H1 (cell line): ENCODE measurements around the gene PACSIN1.

Experiments used
- EP300 ChIP-seq, 2 experiments: IDR thresholded peaks; 1 replicate in 1 of 2; 2 replicates in 1 of 2; pipeline ENCODE4 v1.6.1; 2011 to 2012; ENCODE audit warnings: low read depth in 2 of 2, low read length in 2 of 2, mild to moderate bottlenecking in 2 of 2, borderline replicate concordance in 1 of 2, inconsistent platforms in 1 of 2, moderate library complexity in 1 of 2
- GABPA ChIP-seq: IDR thresholded peaks from 2 replicates; pipeline ENCODE4 v1.6.1; 2011; ENCODE audit warnings: mild to moderate bottlenecking, low read length, moderate library complexity, borderline replicate concordance; ENCODE audit not compliant: insufficient read depth
- HDAC2 ChIP-seq, 2 experiments: fragments of 300-600 bp in 1 of 2; sonication (generic) in 1 of 2; IDR thresholded peaks; 2 replicates each; pipeline ENCODE4 v1.6.1; 2011 to 2012; ENCODE audit warnings: low read depth in 2 of 2, low read length in 2 of 2, mild to moderate bottlenecking in 2 of 2, moderate library complexity in 2 of 2, borderline replicate concordance in 1 of 2, inconsistent platforms in 1 of 2
- POLR2AphosphoS5 ChIP-seq: IDR thresholded peaks from 2 replicates; pipeline ENCODE4 v1.6.1; 2011; ENCODE audit warnings: low read depth, low read length
- SP1 ChIP-seq: IDR thresholded peaks from 2 replicates; pipeline ENCODE4 v1.6.1; 2011; ENCODE audit warnings: low read depth, low read length
- TAF1 ChIP-seq: IDR thresholded peaks from 2 replicates; pipeline ENCODE4 v1.6.1; 2011; ENCODE audit warnings: mild to moderate bottlenecking, low read depth, low read length
- TCF12 ChIP-seq: IDR thresholded peaks from 2 replicates; pipeline ENCODE4 v1.6.1; 2011; ENCODE audit warnings: low read depth, mild to moderate bottlenecking, low read length
- TEAD4 ChIP-seq: IDR thresholded peaks from 2 replicates; pipeline ENCODE4 v1.6.1; 2012; ENCODE audit warnings: low read depth, low read length, inconsistent platforms, mixed read lengths
- YY1 ChIP-seq: IDR thresholded peaks from 2 replicates; pipeline ENCODE4 v1.6.1; 2011; ENCODE audit warnings: low read depth, mild to moderate bottlenecking, low read length
- ZNF274 ChIP-seq: IDR thresholded peaks from 2 replicates; pipeline ENCODE4 v1.7.0; 2012; ENCODE audit warnings: low read length, borderline replicate concordance; ENCODE audit errors: extremely low read depth
- TF ChIP-seq, protein P1 (sequence below), 3 experiments: IDR thresholded peaks; 1 replicate in 2 of 3; 2 replicates in 1 of 3; pipeline versions ENCODE4 v1.5.1 to v1.6.1; 2011; ENCODE audit warnings: low read length in 3 of 3, mild to moderate bottlenecking in 3 of 3, inconsistent platforms in 2 of 3, low read depth in 1 of 3, moderate library complexity in 1 of 3; ENCODE audit not compliant: insufficient read depth in 1 of 3; ENCODE audit errors: control extremely low read depth in 1 of 3

DNA sequence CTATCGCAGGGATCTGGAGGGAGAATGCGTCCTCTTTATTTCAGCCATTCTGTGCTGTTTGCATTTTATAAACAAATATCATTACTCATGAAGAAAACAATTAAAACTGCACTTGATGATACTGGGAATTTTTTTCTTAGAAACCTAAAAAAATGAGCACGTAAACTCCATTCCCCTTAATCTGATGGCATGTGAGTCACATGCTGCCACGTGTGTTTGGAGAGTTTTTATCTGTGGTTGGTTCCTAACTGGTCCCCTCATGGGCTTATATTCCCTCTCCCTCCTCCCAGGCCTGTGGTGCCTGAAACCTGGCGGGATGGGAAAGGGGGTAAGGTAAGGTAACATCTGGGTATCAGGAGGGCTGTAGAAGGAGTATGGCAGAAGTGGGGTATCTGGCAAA lies 6.5 kb downstream of the PACSIN1 start:
- TF ChIP-seq TEAD4 = no peak
- TF ChIP-seq, protein P1, sequence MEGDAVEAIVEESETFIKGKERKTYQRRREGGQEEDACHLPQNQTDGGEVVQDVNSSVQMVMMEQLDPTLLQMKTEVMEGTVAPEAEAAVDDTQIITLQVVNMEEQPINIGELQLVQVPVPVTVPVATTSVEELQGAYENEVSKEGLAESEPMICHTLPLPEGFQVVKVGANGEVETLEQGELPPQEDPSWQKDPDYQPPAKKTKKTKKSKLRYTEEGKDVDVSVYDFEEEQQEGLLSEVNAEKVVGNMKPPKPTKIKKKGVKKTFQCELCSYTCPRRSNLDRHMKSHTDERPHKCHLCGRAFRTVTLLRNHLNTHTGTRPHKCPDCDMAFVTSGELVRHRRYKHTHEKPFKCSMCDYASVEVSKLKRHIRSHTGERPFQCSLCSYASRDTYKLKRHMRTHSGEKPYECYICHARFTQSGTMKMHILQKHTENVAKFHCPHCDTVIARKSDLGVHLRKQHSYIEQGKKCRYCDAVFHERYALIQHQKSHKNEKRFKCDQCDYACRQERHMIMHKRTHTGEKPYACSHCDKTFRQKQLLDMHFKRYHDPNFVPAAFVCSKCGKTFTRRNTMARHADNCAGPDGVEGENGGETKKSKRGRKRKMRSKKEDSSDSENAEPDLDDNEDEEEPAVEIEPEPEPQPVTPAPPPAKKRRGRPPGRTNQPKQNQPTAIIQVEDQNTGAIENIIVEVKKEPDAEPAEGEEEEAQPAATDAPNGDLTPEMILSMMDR (IDR thresholded peaks at IDR 0.05; ENCODE audit: control extremely low read depth in 1 of 3, insufficient read depth in 1 of 3, low read depth in 1 of 3, low read length in 3 of 3) = no peak
- TF ChIP-seq ZNF274 = no peak
- no peak for TF ChIP-seq HDAC2 (IDR thresholded peaks at IDR 0.05; ENCODE audit: borderline replicate concordance in 1 of 2, low read depth in 2 of 2, low read length in 2 of 2)
- TF ChIP-seq POLR2AphosphoS5 = no peak
- no peak for TF ChIP-seq SP1
- TF ChIP-seq TCF12 = no peak
- TF ChIP-seq YY1 = no peak
- no peak for TF ChIP-seq GABPA
- no peak for TF ChIP-seq TAF1
- no peak for TF ChIP-seq EP300 (IDR thresholded peaks at IDR 0.05; ENCODE audit: borderline replicate concordance in 1 of 2, low read depth in 2 of 2, low read length in 2 of 2)
